Erythroblast (primary cell): ENCODE measurements around the gene UXT.
"Not testable (repeated sequence)": the region's sequence is repeated elsewhere in the genome, so short reads cannot be mapped to it uniquely, and the experiment has no call there.

Experiments used
- DNase-seq, 2 experiments: peaks; one replicate each; lab custom pipeline; 2025; lab: John Stamatoyannopoulos, UW
- GATA1 ChIP-seq: IDR thresholded peaks from 2 replicates; pipeline ENCODE4 v1.6.1; 2011; ENCODE audit warnings: low read depth, mild to moderate bottlenecking, control low read depth, low read length, moderate library complexity
- POLR2A ChIP-seq: IDR thresholded peaks from 2 replicates; pipeline ENCODE4 v1.6.1; 2011; ENCODE audit warnings: mild to moderate bottlenecking, low read length

UXT gene

GRCh38 chrX:47613082-47613481 lies 45.9 kb downstream of the UXT start:
- DNase-seq = peak in 1 of 2 experiments; percentile 27

GRCh38 chrX:47612418-47612817 lies 46.6 kb downstream of the UXT start:
- TF ChIP-seq POLR2A = no peak
- TF ChIP-seq GATA1 = no peak
- DNase-seq = no peak

More at GRCh38 chrX:47613082-47613481, 45.9 kb downstream of the UXT start:
- TF ChIP-seq GATA1 (no peak), POLR2A (no peak)

GRCh38 chrX:47611926-47612325 lies 47.1 kb downstream of the UXT start:
- no peak for DNase-seq
- TF ChIP-seq GATA1 = no peak
- no peak for TF ChIP-seq POLR2A

GRCh38 chrX:47611489-47611888 lies 47.5 kb downstream of the UXT start:
- DNase-seq = no peak
- TF ChIP-seq POLR2A (no peak), GATA1 (no peak)

- TF ChIP-seq POLR2A (no peak), GATA1 (no peak)
- no peak for DNase-seq
Measured at GRCh38 chrX:47610511-47610910, 48.5 kb downstream of the UXT start.

GRCh38 chrX:47608130-47608810 lies 50.7 kb downstream of the UXT start:
- no peak for DNase-seq

GRCh38 chrX:47607091-47607490 lies 51.9 kb downstream of the UXT start:
- DNase-seq = no peak
- TF ChIP-seq GATA1 = no peak
- no peak for TF ChIP-seq POLR2A

More at GRCh38 chrX:47608130-47608810, 50.7 kb downstream of the UXT start:
- TF ChIP-seq GATA1 = no peak
- no peak for TF ChIP-seq POLR2A

GRCh38 chrX:47605024-47605423 lies 54.0 kb downstream of the UXT start:
- no peak for TF ChIP-seq GATA1
- no peak for TF ChIP-seq POLR2A
- DNase-seq = no peak

- DNase-seq = not testable (repeated sequence)
Measured at GRCh38 chrX:47603125-47603524, 55.9 kb downstream of the UXT start.
